ENCODE measurements around the gene CTSH.

CTSH gene

GRCh38 chr15:78944669-78945407, at the start of gene CTSH:
Gene CTSH, minus strand, starts transcription at chr15:78945046. Its CDS starts 65 bp downstream, at chr15:78944981.
- peak; percentile 58 for DNase-seq

GRCh38 chr15:78993931-78994530, 49.2 kb upstream of the CTSH start:
- DNase-seq: peak; percentile 34

GRCh38 chr15:78993257-78993930, 48.5 kb upstream of the CTSH start:
- no peak for DNase-seq

GRCh38 chr15:78992416-78993256, 47.8 kb upstream of the CTSH start:
- DNase-seq: no peak

- no peak for DNase-seq
Observed at GRCh38 chr15:78991879-78992278, 47.0 kb upstream of the CTSH start.

- no peak for DNase-seq
Observed at GRCh38 chr15:78991476-78991875, 46.6 kb upstream of the CTSH start.

- DNase-seq: no peak
Observed at GRCh38 chr15:78990278-78990677, 45.4 kb upstream of the CTSH start.

- DNase-seq: no peak
Observed at GRCh38 chr15:78989701-78990240, 44.9 kb upstream of the CTSH start.

- DNase-seq: no peak
Observed at GRCh38 chr15:78988361-78988911, 43.6 kb upstream of the CTSH start.

- no peak for DNase-seq
Observed at GRCh38 chr15:78987556-78988360, 42.9 kb upstream of the CTSH start.

GRCh38 chr15:78985859-78986475, 41.1 kb upstream of the CTSH start:
- DNase-seq: no peak

- DNase-seq: no peak
Observed at GRCh38 chr15:78984041-78984440, 39.2 kb upstream of the CTSH start.

- no peak for DNase-seq
Observed at GRCh38 chr15:78983146-78983918, 38.5 kb upstream of the CTSH start.

GRCh38 chr15:78982736-78983135, 37.9 kb upstream of the CTSH start:
- no peak for DNase-seq

GRCh38 chr15:78981532-78982313, 36.9 kb upstream of the CTSH start:
- DNase-seq: no peak

- DNase-seq: peak; percentile 60
Observed at GRCh38 chr15:78979456-78980320, 34.8 kb upstream of the CTSH start.

GRCh38 chr15:78978601-78979179, 33.8 kb upstream of the CTSH start:
- DNase-seq: no peak
